NCI-H524 (cell line): ENCODE results near the gene IGF2BP2.
A peak's percentile ranks its signal among the peaks of the same experiment; 100 is the strongest.
"Not testable (repeated sequence)": the region's sequence is repeated elsewhere in the genome, so short reads cannot be mapped to it uniquely, and the experiment has no call there.

ENCODE experiments used
- DNase-seq, 2 experiments: peaks; one replicate each; lab custom pipeline; 2025; lab: John Stamatoyannopoulos, UW

IGF2BP2 gene

GRCh38 chr3:185797993-185798830 lies 26.6 kb downstream of the IGF2BP2 start:
- DNase-seq: no peak

GRCh38 chr3:185797108-185797881 lies 27.5 kb downstream of the IGF2BP2 start:
- DNase-seq: no peak

GRCh38 chr3:185796431-185797107 lies 28.3 kb downstream of the IGF2BP2 start:
- DNase-seq: no peak

GRCh38 chr3:185793381-185793780 lies 31.5 kb downstream of the IGF2BP2 start:
- no peak for DNase-seq

- DNase-seq: no peak
These were observed 31.9 kb downstream of the IGF2BP2 start for GRCh38 chr3:185792955-185793354.

GRCh38 chr3:185789891-185790830 lies 34.7 kb downstream of the IGF2BP2 start:
- DNase-seq: no peak

- no peak for DNase-seq
These were observed 35.7 kb downstream of the IGF2BP2 start for GRCh38 chr3:185789134-185789533.

GRCh38 chr3:185788292-185788691 lies 36.5 kb downstream of the IGF2BP2 start:
- DNase-seq: no peak

GRCh38 chr3:185786956-185787877 lies 37.6 kb downstream of the IGF2BP2 start:
- DNase-seq: no peak

- DNase-seq: not testable (repeated sequence)
These were observed 38.6 kb downstream of the IGF2BP2 start for GRCh38 chr3:185786258-185786657.

GRCh38 chr3:185784317-185784716 lies 40.5 kb downstream of the IGF2BP2 start:
- DNase-seq: no peak

GRCh38 chr3:185781759-185782158 lies 43.1 kb downstream of the IGF2BP2 start:
- no peak for DNase-seq

- DNase-seq: no peak
These were observed 45.4 kb downstream of the IGF2BP2 start for GRCh38 chr3:185779461-185779860.

GRCh38 chr3:185778821-185779220 lies 46.0 kb downstream of the IGF2BP2 start:
- DNase-seq: no peak

GRCh38 chr3:185778094-185778493 lies 46.7 kb downstream of the IGF2BP2 start:
- DNase-seq: no peak

- no peak for DNase-seq
These were observed 54.7 kb downstream of the IGF2BP2 start for GRCh38 chr3:185770109-185770508.

GRCh38 chr3:185768578-185768982 lies 56.3 kb downstream of the IGF2BP2 start:
- DNase-seq: peak; percentile 53 to 69

GRCh38 chr3:185767002-185767688 lies 57.7 kb downstream of the IGF2BP2 start:
- DNase-seq: no peak

- no peak for DNase-seq
These were observed 58.4 kb downstream of the IGF2BP2 start for GRCh38 chr3:185766329-185767001.
